Type B pancreatic cell (in vitro differentiated cells): ENCODE data around the gene CD99. TPM values are rescaled to one million over a fixed set of nuclear protein-coding genes. Genes with fewer than 3 reads are reported as not detected.
"Not testable (repeated sequence)": the region's sequence is repeated elsewhere in the genome, so short reads cannot be mapped to it uniquely, and the experiment has no call there.

Source experiments
- DNase-seq: peaks from one replicate; pipeline ENCODE4 v3.0.0; 2021; ENCODE audit warnings: mixed read lengths; ENCODE audit not compliant: unreplicated experiment; ENCODE audit errors: extremely low spot score
- H3K27ac Mint-ChIP-seq: 2 replicates; pipeline ENCODE4 v1.8.0; 2021; ENCODE audit warnings: mild to moderate bottlenecking, mixed read lengths
- H3K27me3 Mint-ChIP-seq: 2 replicates; pipeline ENCODE4 v1.8.0; 2021; ENCODE audit warnings: mixed read lengths
- H3K36me3 Mint-ChIP-seq: 2 replicates; pipeline ENCODE4 v1.8.0; 2021; ENCODE audit warnings: mixed read lengths
- H3K4me1 Mint-ChIP-seq: one replicate; pipeline ENCODE4 v1.8.0; 2021; ENCODE audit warnings: mixed read lengths; ENCODE audit not compliant: unreplicated experiment
- H3K4me3 Mint-ChIP-seq: 2 replicates; pipeline ENCODE4 v1.8.0; 2021; ENCODE audit warnings: mild to moderate bottlenecking, mixed read lengths
- H3K9me3 Mint-ChIP-seq: 2 replicates; pipeline ENCODE4 v1.8.0; 2021; ENCODE audit warnings: mixed read lengths
- CTCF ChIP-seq: fragments of 200-600 bp; sonication (generic); conservative IDR thresholded peaks from 2 replicates; pipeline ENCODE4 v1.5.0; 2021; ENCODE audit warnings: antibody characterized with exemption, mild to moderate bottlenecking
- total RNA-seq: library from RNA; stranded (reverse); gene quantifications from 2 replicates; pipeline ENCODE4 v1.2.1, GENCODE V29; 2021; ENCODE audit warnings: low replicate concordance

CD99 gene
- total RNA-seq, 1 donor from 2014 or later: 292 TPM

GRCh38 chrX:2719774-2720447 is 28.8 kb downstream of the CD99 start:
- H3K27ac Mint-ChIP-seq: no peak overlapping the region
- H3K4me3 Mint-ChIP-seq: no peak overlapping the region
- peaks cover 38% of the 10 kb centered on the region for H3K36me3 Mint-ChIP-seq

GRCh38 chrX:2723286-2723879 is 32.3 kb downstream of the CD99 start:
- no peak for DNase-seq
- Mint-ChIP-seq H3K27ac (no peak overlapping the region), H3K9me3 (no peaks in the 10 kb centered on the region), H3K4me3 (no peak overlapping the region), H3K4me1 (no peaks in the 10 kb centered on the region), H3K36me3 (peaks cover 39% of the 10 kb centered on the region), H3K27me3 (no peaks in the 10 kb centered on the region)
- TF ChIP-seq CTCF: no peak

More at GRCh38 chrX:2719774-2720447, 28.8 kb downstream of the CD99 start:
- Mint-ChIP-seq H3K4me1 (no peaks in the 10 kb centered on the region), H3K27me3 (no peaks in the 10 kb centered on the region), H3K9me3 (no peaks in the 10 kb centered on the region)
- TF ChIP-seq CTCF: no peak
- DNase-seq: no peak

- H3K36me3 Mint-ChIP-seq: peaks cover 44% of the 10 kb centered on the region
- H3K4me1 Mint-ChIP-seq, H3K27me3 Mint-ChIP-seq, DNase-seq, H3K27ac Mint-ChIP-seq, H3K4me3 Mint-ChIP-seq, H3K9me3 Mint-ChIP-seq: not testable (repeated sequence)
Measured at GRCh38 chrX:2727264-2727663, 36.2 kb downstream of the CD99 start.

GRCh38 chrX:2732076-2732475 is 41.0 kb downstream of the CD99 start:
- H3K27me3 Mint-ChIP-seq: no peaks in the 10 kb centered on the region
- peaks cover 44% of the 10 kb centered on the region for H3K36me3 Mint-ChIP-seq
- no peak overlapping the region for H3K4me3 Mint-ChIP-seq
- no peaks in the 10 kb centered on the region for H3K9me3 Mint-ChIP-seq
- no peak for TF ChIP-seq CTCF
- H3K27ac Mint-ChIP-seq: no peak overlapping the region
- no peaks in the 10 kb centered on the region for H3K4me1 Mint-ChIP-seq
- DNase-seq: no peak

- Mint-ChIP-seq H3K36me3 (peaks cover 43% of the 10 kb centered on the region), H3K4me1 (no peaks in the 10 kb centered on the region), H3K27me3 (no peaks in the 10 kb centered on the region), H3K9me3 (no peaks in the 10 kb centered on the region), H3K27ac (no peak overlapping the region), H3K4me3 (no peak overlapping the region)
- TF ChIP-seq CTCF: no peak
- no peak for DNase-seq
Measured at GRCh38 chrX:2732649-2733048, 41.6 kb downstream of the CD99 start.

GRCh38 chrX:2733286-2733685 is 42.2 kb downstream of the CD99 start:
- no peaks in the 10 kb centered on the region for H3K9me3 Mint-ChIP-seq
- no peak overlapping the region for H3K27ac Mint-ChIP-seq
- H3K4me1 Mint-ChIP-seq: no peaks in the 10 kb centered on the region
- no peaks in the 10 kb centered on the region for H3K27me3 Mint-ChIP-seq
- DNase-seq: no peak
- no peak for TF ChIP-seq CTCF
- H3K4me3 Mint-ChIP-seq: no peak overlapping the region
- peaks cover 43% of the 10 kb centered on the region for H3K36me3 Mint-ChIP-seq
